ENCODE results near the gene PODXL.
"Not testable (repeated sequence)": the region's sequence is repeated elsewhere in the genome, so short reads cannot be mapped to it uniquely, and the experiment has no call there.

PODXL gene

GRCh38 chr7:131508754-131509486 lies 47.5 kb downstream of the PODXL start:
- DNase-seq = no peak

DNA sequence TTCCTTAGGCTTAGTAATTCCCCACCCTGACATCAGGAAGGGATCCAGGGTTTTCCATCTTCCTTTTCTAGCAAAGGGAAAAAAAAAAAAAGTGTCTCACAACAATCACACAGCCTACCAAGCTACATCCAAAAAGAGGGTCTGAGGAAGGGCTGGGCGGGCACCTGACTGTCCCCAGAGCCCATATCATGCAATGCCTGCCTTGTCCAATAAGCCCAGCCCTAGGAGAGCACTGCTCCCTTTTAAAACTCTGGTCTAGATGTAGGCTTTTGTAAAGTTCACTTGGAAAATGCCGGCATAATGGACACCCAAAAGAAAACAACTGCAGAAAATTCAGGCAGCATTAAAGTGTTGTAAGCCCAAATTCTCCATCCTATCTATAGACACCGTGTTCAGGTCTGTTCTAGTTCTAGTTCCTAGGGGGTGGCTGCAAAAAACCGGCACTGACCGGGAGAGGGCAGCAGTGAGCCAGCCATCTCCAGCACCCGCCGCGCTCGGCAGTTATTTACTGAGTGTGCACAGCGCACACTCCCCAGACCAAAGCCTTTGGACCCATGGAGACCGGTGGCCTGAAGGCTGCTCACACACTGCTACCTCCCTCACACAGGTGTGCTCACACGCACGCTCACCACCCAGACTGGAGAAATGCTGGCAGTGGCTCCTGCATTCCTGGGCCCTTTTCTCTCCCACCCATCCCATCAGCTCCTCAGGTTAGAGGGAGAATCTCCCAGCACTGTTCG lies 48.7 kb downstream of the PODXL start:
- DNase-seq = peak; percentile 66

GRCh38 chr7:131506597-131506996 lies 49.8 kb downstream of the PODXL start:
- no peak for DNase-seq

DNA sequence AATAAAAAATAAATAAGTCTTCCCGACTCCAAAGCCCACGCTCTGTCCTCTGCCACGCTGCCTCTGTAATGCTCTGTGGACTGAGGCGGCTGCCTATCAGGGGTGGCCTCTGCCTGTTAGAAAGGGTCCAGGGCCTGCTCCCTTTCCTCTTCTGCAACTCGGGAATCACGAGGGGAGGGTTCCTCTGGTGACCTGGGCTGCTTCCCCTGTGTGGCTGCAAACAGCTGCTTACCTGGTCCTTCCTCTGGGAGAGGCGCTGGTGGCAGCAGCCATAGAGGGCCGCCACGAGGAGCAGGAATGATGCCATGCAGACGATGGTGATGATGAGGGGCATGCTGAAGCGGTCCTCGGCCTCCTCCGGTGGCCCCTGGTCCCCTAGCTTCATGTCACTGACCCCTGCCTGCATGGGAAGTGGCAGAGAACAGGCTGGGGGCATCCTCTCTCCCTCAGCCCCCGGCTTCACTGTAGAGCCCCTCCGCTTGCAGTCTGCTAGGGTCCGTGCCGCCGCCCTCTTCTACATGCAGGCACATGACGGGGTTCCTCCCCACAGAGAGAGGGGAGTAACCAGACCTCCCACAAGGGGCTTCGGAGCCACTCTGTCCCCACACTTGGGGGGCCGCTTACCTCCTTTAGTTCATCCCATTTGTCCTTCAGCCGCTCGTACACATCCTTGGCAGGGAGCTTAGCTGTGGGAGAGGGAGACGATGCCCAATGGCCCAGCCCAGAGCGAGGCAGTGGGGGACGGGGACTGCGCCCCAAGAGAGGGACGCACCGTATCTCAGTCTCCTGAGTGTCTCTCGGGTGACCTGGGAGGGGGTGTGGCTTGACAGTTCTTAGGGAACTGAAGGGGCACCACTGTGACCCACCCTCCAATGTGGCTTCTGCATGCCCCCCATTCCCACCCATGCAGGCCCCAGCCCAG lies 50.5 kb downstream of the PODXL start:
- no peak for DNase-seq

DNA sequence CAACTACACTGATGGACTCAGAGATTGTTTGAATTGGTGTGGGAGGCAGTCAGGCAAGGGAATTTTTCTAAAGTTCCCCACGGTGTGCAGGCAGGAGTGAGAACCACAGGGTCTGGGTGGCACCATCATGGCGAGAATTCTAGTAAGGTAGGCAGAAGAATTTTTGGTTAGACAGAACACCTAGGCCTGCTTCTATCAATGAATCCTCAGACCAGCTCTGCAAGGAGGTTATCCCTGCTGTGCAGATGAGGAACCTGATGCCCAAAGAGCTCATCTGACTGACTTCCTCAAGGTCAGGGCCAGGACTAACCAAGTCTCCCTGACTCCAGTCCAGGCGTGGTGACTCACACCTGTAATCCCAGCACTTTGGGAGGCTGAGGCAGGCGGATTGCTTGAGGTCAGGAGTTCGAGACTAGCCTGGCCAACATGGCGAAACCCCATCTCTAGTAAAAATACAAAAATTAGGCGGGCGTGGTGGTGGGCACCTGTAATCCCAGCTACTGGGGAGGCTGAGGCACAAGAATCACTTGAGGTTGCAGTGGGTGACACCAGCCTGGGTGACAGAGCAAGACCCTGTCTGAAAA lies 51.3 kb downstream of the PODXL start:
- not testable (repeated sequence) for DNase-seq

DNA sequence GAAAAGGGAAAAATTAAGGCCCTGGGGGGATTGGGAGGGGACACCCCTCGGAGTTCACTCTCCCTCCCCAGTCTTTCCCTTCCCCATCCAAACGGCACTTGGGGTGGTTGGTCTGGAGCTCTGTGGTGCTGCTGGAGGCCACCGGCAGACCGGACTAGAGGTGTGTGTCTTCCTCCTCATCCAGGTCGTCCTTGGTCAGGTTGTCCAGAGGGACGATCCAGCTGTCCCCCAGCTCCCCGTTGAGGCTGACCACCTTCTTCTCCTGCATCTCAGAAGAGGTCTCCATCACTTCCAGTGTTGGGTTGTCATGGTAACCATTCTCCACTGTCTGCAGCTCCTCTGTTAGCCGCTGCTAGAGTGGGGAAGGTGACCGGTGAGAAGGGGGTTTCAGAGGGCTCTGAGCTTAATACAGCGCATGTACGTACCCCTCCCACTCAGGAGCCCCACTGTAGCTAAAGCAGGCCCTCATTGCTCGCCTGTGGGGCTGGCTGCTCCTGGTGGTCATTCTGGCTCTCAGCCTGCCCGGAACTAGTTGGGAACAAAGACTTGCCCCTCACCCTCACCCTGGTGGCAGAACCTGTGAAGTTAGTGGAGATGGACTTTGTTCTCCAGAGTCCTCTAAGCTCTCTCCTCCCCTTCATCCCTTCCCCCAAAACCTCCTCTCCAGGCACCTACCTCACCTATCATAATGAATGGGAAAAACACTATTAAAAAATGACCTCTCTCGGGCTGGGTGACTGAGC lies 52.1 kb downstream of the PODXL start:
- no peak for DNase-seq

- DNase-seq = no peak
Observed at GRCh38 chr7:131503639-131504038, 52.8 kb downstream of the PODXL start.

- DNase-seq = no peak
Observed at GRCh38 chr7:131502810-131503508, 53.5 kb downstream of the PODXL start.

DNA sequence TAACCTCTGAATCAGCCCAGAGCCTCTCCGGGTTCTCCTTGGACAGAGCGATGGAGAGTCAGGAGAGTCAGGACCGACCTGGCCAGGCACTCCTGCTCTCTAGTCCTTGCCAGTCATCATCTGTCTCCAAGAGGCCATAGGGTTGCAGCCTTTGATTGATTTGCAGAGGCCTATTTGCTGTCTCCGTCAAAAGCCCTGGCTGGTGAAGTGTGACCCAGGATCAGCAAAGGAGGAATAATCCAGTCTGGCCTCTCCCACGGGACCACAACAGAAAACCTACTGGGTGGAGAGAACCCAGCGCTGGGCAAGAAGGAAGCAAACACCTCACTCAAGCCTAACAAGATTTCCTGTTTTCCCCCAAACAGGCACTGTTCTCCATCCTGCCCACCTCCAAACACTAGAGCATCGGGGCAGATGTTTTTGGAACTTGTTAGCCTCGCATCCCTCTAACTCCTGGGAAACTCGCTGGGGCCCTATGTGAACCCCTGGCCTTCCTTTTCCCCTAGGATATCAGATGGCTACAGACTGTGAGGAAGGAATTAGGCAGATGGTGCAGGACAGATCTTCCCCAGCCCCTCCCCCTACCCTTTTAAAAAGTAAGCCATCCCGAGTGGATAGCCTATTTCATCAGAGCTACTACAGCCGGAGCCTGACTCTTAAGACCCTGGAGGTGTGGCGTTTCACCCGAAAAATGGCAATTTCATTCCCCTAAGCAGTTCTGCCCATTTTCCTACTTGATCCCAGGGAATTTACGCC lies 54.3 kb downstream of the PODXL start:
- DNase-seq = no peak

DNA sequence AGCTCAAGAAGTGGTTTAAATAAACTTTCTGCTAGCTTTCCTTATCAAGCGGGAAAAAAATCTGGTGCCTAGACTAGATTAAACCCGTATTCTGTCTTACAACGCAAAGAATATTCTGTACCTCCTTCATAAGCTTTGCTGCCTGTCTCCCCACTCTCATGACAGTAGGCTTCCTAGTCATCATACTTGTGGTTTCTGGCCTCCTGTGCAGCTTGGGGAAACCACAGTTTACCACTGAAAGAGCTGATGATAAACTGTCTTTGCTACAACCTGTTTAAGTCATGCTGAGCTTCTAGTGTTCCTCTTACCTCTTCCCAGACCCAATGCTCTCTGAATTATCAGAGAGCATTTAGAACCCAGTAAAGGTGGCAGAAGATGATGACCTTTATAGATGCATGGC lies 55.0 kb downstream of the PODXL start:
- no peak for DNase-seq

DNA sequence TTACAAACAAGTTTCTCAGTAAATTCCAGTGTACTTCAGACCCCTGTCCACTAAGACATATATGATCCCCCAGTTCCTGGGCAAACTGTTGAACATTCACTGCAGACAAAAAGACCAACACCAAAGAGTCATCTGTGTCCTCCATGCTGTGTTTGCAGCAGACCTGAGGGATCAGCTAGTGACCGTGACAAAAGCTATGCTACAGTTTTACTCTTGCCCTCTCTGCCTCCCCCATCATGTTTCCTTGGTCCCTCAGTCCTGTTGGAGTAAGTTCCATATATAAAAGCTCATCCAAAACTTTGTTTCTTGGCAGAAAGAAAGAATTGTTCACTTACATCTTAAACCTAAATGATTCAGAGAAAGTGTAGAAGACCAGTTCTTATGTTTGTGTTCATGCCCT lies 56.1 kb downstream of the PODXL start:
- DNase-seq = no peak

DNA sequence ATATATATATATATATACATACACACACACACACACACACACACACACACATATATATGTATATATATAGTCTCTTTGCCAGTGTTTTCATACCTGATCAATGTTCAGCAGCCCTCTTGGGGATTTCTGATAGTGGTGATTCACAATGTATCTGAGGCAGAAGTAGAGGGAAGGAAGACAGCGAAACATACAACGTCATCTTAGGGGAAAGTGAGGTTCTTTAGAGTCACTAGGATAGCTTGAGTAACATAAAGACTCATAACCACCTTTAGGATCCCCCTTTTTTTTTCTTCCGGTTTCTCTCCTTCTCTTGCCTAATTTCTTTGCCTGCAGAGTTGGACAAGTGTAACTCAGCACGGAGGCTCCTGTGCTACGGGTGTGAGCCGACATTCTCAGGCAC lies 56.6 kb downstream of the PODXL start:
- no peak for DNase-seq

- DNase-seq = no peak
Observed at GRCh38 chr7:131498237-131498885, 58.1 kb downstream of the PODXL start.

GRCh38 chr7:131497454-131497853 lies 59.0 kb downstream of the PODXL start:
- DNase-seq = no peak

DNA sequence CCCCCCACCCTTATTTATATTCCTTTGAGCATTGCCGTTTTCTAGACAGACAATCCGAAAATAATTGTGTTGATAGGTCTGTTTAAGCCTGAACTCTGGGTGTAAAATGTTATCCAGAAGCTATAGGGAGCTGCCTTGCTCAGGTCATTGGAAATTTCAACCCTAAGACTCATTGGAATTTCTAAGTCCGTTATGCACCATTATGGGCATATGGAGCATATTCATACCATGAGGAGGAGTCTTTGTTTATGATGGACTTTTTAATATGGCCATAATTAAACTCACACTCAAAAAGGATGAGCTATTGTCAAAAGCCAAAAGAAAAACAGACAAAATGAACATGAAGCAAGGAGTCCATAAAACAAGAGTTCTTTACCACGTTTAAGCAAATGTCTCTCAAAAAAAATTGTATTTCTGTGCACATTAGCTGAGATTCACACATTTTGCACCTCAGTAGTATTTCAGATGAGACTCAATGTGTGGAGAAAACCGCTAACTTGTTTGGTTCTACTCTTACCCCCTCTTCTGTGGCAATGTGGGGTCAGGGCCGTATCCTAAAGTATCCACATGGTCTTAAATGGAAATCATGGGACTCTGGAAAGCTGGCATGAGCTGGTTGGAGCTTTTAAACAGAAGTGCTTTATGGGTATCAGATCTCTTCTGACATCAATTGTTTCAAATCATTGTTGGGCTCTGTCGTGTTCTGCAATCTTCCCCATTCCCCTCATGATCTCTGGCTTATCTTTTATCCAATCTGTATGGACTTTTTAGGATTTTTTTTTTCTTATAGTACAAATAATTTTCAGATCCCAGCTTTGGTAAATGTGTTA lies 60.5 kb downstream of the PODXL start:
- DNase-seq = no peak

- no peak for DNase-seq
Observed at GRCh38 chr7:131494182-131494581, 62.2 kb downstream of the PODXL start.

GRCh38 chr7:131493581-131493980 lies 62.8 kb downstream of the PODXL start:
- no peak for DNase-seq

DNA sequence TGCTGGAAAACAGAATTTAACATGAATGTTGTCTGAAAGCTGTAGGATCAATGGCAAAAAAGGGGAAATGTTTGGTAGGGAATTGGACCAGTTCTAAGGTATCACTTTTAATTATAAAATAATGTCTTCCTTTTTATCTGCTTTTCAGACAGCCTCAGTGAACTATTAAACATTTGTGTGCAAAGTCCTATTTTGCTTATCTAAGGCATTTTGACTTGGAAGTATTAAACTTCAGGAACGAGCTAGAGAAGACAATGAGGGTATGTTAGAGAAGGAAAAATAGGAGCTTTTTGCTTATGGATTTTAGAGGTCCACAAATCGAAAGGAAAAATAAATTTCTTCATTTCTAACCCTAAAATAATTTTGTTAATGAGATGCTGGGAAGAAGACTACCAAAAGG lies 63.3 kb downstream of the PODXL start:
- DNase-seq = no peak

DNA sequence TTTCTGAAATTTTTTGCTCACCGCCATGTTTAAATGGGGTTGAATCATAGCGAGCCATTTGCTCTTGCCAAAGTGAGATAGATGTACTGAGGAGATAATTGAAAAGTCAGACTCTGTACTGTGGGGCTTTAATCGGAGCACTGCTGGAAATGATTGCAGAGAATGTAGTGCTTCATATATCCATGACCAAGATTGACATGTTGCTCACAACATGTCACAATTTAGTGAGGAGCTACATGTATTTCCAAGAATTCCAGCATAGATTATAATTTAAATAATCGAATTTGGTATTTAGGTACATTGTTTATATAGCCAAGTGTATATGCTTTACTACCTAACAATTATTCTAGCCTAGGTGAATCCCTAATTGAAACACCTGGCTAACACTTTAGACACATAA lies 66.5 kb downstream of the PODXL start:
- no peak for DNase-seq
